HUES48 (cell line): ENCODE data around the gene ETF1.
"Not testable (repeated sequence)": the region's sequence is repeated elsewhere in the genome, so short reads cannot be mapped to it uniquely, and the experiment has no call there.

Experiments used
- H3K27ac ChIP-seq: one replicate; pipeline ENCODE4 v1.7.0; 2013; ENCODE audit warnings: low read depth, low read length, inconsistent platforms
- H3K27me3 ChIP-seq: 2 replicates; pipeline ENCODE4 v1.6.1; 2013; ENCODE audit warnings: mild to moderate bottlenecking, low read length; ENCODE audit not compliant: control insufficient read depth, insufficient read depth
- H3K36me3 ChIP-seq: 2 replicates; pipeline ENCODE4 v1.6.1; 2013; ENCODE audit warnings: low read length; ENCODE audit not compliant: control insufficient read depth, insufficient read depth
- H3K4me1 ChIP-seq: 2 replicates; pipeline ENCODE4 v1.6.1; 2013; ENCODE audit warnings: mild to moderate bottlenecking, low read length; ENCODE audit not compliant: control insufficient read depth, insufficient read depth
- H3K4me3 ChIP-seq: 2 replicates; pipeline ENCODE4 v1.5.1; 2013; ENCODE audit warnings: mild to moderate bottlenecking, low read depth, low read length
- H3K9ac ChIP-seq: 2 replicates; pipeline ENCODE4 v1.6.1; 2013; ENCODE audit warnings: mild to moderate bottlenecking, low read depth, low read length, moderate library complexity
- H3K9me3 ChIP-seq: 2 replicates; pipeline ENCODE4 v1.6.1; 2013; ENCODE audit warnings: low read length; ENCODE audit not compliant: control insufficient read depth, insufficient read depth

Gene ETF1

GRCh38 chr5:138528208-138528607 is 14.8 kb downstream of the ETF1 start:
- Histone ChIP-seq H3K9me3 (no peaks in the 10 kb centered on the region), H3K27ac (peak overlapping the region; percentile 15), H3K4me1 (no peaks in the 10 kb centered on the region), H3K36me3 (peaks cover 15% of the 10 kb centered on the region; the same call in 1 of the 2 replicates), H3K4me3 (no peak overlapping the region), H3K27me3 (no peaks in the 10 kb centered on the region), H3K9ac (no peak overlapping the region)

- Histone ChIP-seq H3K36me3 (peaks cover 12% of the 10 kb centered on the region; the same call in 1 of the 2 replicates), H3K27me3 (no peaks in the 10 kb centered on the region), H3K4me1 (no peaks in the 10 kb centered on the region), H3K27ac (no peak overlapping the region), H3K9ac (no peak overlapping the region), H3K4me3 (no peak overlapping the region), H3K9me3 (no peaks in the 10 kb centered on the region)
These were observed 15.9 kb downstream of the ETF1 start for GRCh38 chr5:138527170-138527569.

GRCh38 chr5:138523406-138523805 is 19.6 kb downstream of the ETF1 start:
- Histone ChIP-seq H3K27me3 (no peaks in the 10 kb centered on the region), H3K4me1 (no peaks in the 10 kb centered on the region), H3K36me3 (peaks cover 20% of the 10 kb centered on the region), H3K27ac (no peak overlapping the region), H3K4me3 (no peak overlapping the region), H3K9ac (no peak overlapping the region), H3K9me3 (no peaks in the 10 kb centered on the region)

GRCh38 chr5:138520971-138521370 is 22.1 kb downstream of the ETF1 start:
- Histone ChIP-seq H3K36me3 (peaks cover 43% of the 10 kb centered on the region), H3K4me3 (no peak overlapping the region), H3K9me3 (no peaks in the 10 kb centered on the region), H3K27me3 (no peaks in the 10 kb centered on the region), H3K27ac (no peak overlapping the region), H3K9ac (no peak overlapping the region), H3K4me1 (no peaks in the 10 kb centered on the region)

GRCh38 chr5:138517437-138517836 is 25.6 kb downstream of the ETF1 start:
- Histone ChIP-seq H3K9ac (no peak overlapping the region), H3K27ac (no peak overlapping the region), H3K36me3 (peaks cover 79% of the 10 kb centered on the region), H3K4me1 (no peaks in the 10 kb centered on the region), H3K9me3 (no peaks in the 10 kb centered on the region), H3K4me3 (no peak overlapping the region), H3K27me3 (no peaks in the 10 kb centered on the region)

GRCh38 chr5:138515556-138516245 is 27.3 kb downstream of the ETF1 start:
- H3K4me1 ChIP-seq, result no peaks in the 10 kb centered on the region
- no peaks in the 10 kb centered on the region for H3K27me3 ChIP-seq
- H3K27ac ChIP-seq, result no peak overlapping the region
- H3K4me3 ChIP-seq, result no peak overlapping the region
- peaks cover 85% of the 10 kb centered on the region for H3K36me3 ChIP-seq
- no peaks in the 10 kb centered on the region for H3K9me3 ChIP-seq
- no peak overlapping the region for H3K9ac ChIP-seq

GRCh38 chr5:138514021-138514420 is 29.0 kb downstream of the ETF1 start:
- H3K27ac ChIP-seq, result no peak overlapping the region
- H3K4me1 ChIP-seq, result no peaks in the 10 kb centered on the region
- H3K36me3 ChIP-seq, result peaks cover 97% of the 10 kb centered on the region
- no peaks in the 10 kb centered on the region for H3K9me3 ChIP-seq
- no peaks in the 10 kb centered on the region for H3K27me3 ChIP-seq
- no peak overlapping the region for H3K9ac ChIP-seq
- no peak overlapping the region for H3K4me3 ChIP-seq

GRCh38 chr5:138508958-138509357 is 34.1 kb downstream of the ETF1 start:
- no peak overlapping the region for H3K9ac ChIP-seq
- H3K36me3 ChIP-seq, result peaks cover 83% of the 10 kb centered on the region
- H3K27ac ChIP-seq, result no peak overlapping the region

GRCh38 chr5:138507485-138507884 is 35.6 kb downstream of the ETF1 start:
- H3K9me3 ChIP-seq, H3K9ac ChIP-seq, H3K27ac ChIP-seq, H3K4me3 ChIP-seq, H3K27me3 ChIP-seq, H3K4me1 ChIP-seq: not testable (repeated sequence)
- H3K36me3 ChIP-seq, result peaks cover 68% of the 10 kb centered on the region

More at GRCh38 chr5:138508958-138509357, 34.1 kb downstream of the ETF1 start:
- Histone ChIP-seq H3K9me3 (no peaks in the 10 kb centered on the region), H3K27me3 (no peaks in the 10 kb centered on the region), H3K4me3 (no peak overlapping the region), H3K4me1 (no peaks in the 10 kb centered on the region)

- no peaks in the 10 kb centered on the region for H3K27me3 ChIP-seq
- H3K36me3 ChIP-seq, result peaks cover 61% of the 10 kb centered on the region
- no peaks in the 10 kb centered on the region for H3K9me3 ChIP-seq
- no peak overlapping the region for H3K9ac ChIP-seq
- H3K4me3 ChIP-seq, result no peak overlapping the region
- H3K27ac ChIP-seq, result no peak overlapping the region
- H3K4me1 ChIP-seq, result no peaks in the 10 kb centered on the region
These were observed 36.4 kb downstream of the ETF1 start for GRCh38 chr5:138506370-138507306.

GRCh38 chr5:138504799-138505198 is 38.2 kb downstream of the ETF1 start:
- H3K27ac ChIP-seq, result peak overlapping the region; percentile 11

More at GRCh38 chr5:138504799-138505198, 38.2 kb downstream of the ETF1 start:
- no peak overlapping the region for H3K9ac ChIP-seq
- no peaks in the 10 kb centered on the region for H3K27me3 ChIP-seq
- no peaks in the 10 kb centered on the region for H3K9me3 ChIP-seq
- no peaks in the 10 kb centered on the region for H3K4me1 ChIP-seq
- H3K36me3 ChIP-seq, result peaks cover 42% of the 10 kb centered on the region
- no peak overlapping the region for H3K4me3 ChIP-seq
